SJSA1 (cell line): ENCODE data around the gene C11orf54. TPM values are rescaled to one million over a fixed set of nuclear protein-coding genes. Genes with fewer than 3 reads are reported as not detected.
"Not testable (repeated sequence)": the region's sequence is repeated elsewhere in the genome, so short reads cannot be mapped to it uniquely, and the experiment has no call there.

Experiments
- DNase-seq, 2 experiments: peaks; one replicate each; pipeline ENCODE4 v3.0.0-alpha.2; 2015 to 2020; ENCODE audit warnings: low spot score in 2 of 2, low read depth in 1 of 2
- H3K27ac ChIP-seq: fragments of 250-450 bp; sonication (Bioruptor Pico); 2 replicates; pipeline ENCODE4 v1.5.1; 2020; ENCODE audit warnings: mild to moderate bottlenecking, moderate library complexity
- H3K27me3 ChIP-seq: fragments of 250-450 bp; sonication (Bioruptor Pico); replicated peaks from 2 replicates; pipeline ENCODE4 v1.5.1; 2020; ENCODE audit warnings: mild to moderate bottlenecking, moderate library complexity
- H3K36me3 ChIP-seq: fragments of 250-450 bp; sonication (Bioruptor Pico); 2 replicates; pipeline ENCODE4 v1.5.1; 2020; ENCODE audit warnings: mild to moderate bottlenecking
- H3K4me1 ChIP-seq: fragments of 250-450 bp; sonication (Bioruptor Pico); replicated peaks from 2 replicates; pipeline ENCODE4 v1.6.1; 2021; ENCODE audit warnings: mild to moderate bottlenecking
- H3K4me3 ChIP-seq: fragments of 250-450 bp; sonication (Bioruptor Pico); 2 replicates; pipeline ENCODE4 v1.5.1; 2020; ENCODE audit warnings: mild to moderate bottlenecking
- H3K9me3 ChIP-seq: fragments of 250-450 bp; sonication (Bioruptor Pico); replicated peaks from 2 replicates; pipeline ENCODE4 v1.5.1; 2020; ENCODE audit warnings: mild to moderate bottlenecking
- total RNA-seq: library from RNA; depleted of rRNA; stranded (reverse); fragments of >200 nt; shearing (Covaris generic); gene quantifications from 2 replicates; pipeline ENCODE4 v1.2.3, GENCODE V29; 2014

Gene C11orf54
- total RNA-seq, 1 experiment from 2014 or later = 12.8 TPM

GRCh38 chr11:93740031-93740729, 1.3 kb upstream of the C11orf54 start:
- peak overlapping the region; percentile 73 for H3K4me3 ChIP-seq
- H3K36me3 ChIP-seq = peaks cover 55% of the 10 kb centered on the region
- peak overlapping the region; percentile 89 for H3K27ac ChIP-seq
- no peaks in the 10 kb centered on the region for H3K27me3 ChIP-seq
- H3K9me3 ChIP-seq = no peaks in the 10 kb centered on the region
- peaks cover 16% of the 10 kb centered on the region; the same call in 1 of the 2 replicates for H3K4me1 ChIP-seq
- DNase-seq = peak in 1 of 2 experiments; percentile 11

GRCh38 chr11:93740730-93741093, 760 bp upstream of the C11orf54 start:
- Histone ChIP-seq H3K27me3 (no peaks in the 10 kb centered on the region), H3K9me3 (no peaks in the 10 kb centered on the region), H3K4me3 (peak overlapping the region; percentile 73), H3K36me3 (peaks cover 50% of the 10 kb centered on the region), H3K27ac (peak overlapping the region; percentile 89), H3K4me1 (peaks cover 16% of the 10 kb centered on the region; the same call in 1 of the 2 replicates)
- DNase-seq = peak; percentile 46 to 47

- H3K27ac ChIP-seq = peak overlapping the region; percentile 89
- peaks cover 39% of the 10 kb centered on the region for H3K36me3 ChIP-seq
- no peaks in the 10 kb centered on the region for H3K27me3 ChIP-seq
- no peak for DNase-seq
- H3K4me1 ChIP-seq = peaks cover 16% of the 10 kb centered on the region; the same call in 1 of the 2 replicates
- no peaks in the 10 kb centered on the region for H3K9me3 ChIP-seq
- H3K4me3 ChIP-seq = peak overlapping the region; percentile 73
These were observed 382 bp downstream of the C11orf54 start for GRCh38 chr11:93741882-93742226.

- Histone ChIP-seq H3K9me3 (no peaks in the 10 kb centered on the region), H3K27ac (no peak overlapping the region), H3K27me3 (no peaks in the 10 kb centered on the region), H3K4me1 (peaks cover 14% of the 10 kb centered on the region), H3K36me3 (peaks cover 24% of the 10 kb centered on the region), H3K4me3 (no peak overlapping the region)
- no peak for DNase-seq
These were observed 1.8 kb downstream of the C11orf54 start for GRCh38 chr11:93743291-93743690.

GRCh38 chr11:93744669-93745004, 3.2 kb downstream of the C11orf54 start:
- DNase-seq = no peak
- no peaks in the 10 kb centered on the region for H3K9me3 ChIP-seq
- peaks cover 11% of the 10 kb centered on the region for H3K36me3 ChIP-seq
- peaks cover 8% of the 10 kb centered on the region for H3K4me1 ChIP-seq
- H3K4me3 ChIP-seq = no peak overlapping the region
- H3K27me3 ChIP-seq = no peaks in the 10 kb centered on the region
- H3K27ac ChIP-seq = no peak overlapping the region

GRCh38 chr11:93745005-93745755, 3.7 kb downstream of the C11orf54 start:
- H3K4me3 ChIP-seq, H3K4me1 ChIP-seq, H3K9me3 ChIP-seq, DNase-seq, H3K27ac ChIP-seq, H3K27me3 ChIP-seq, H3K36me3 ChIP-seq: not testable (repeated sequence)

GRCh38 chr11:93746101-93746500, 4.6 kb downstream of the C11orf54 start:
- no peak for DNase-seq
- Histone ChIP-seq H3K36me3 (peaks cover 1% of the 10 kb centered on the region), H3K4me3 (no peak overlapping the region), H3K27me3 (no peaks in the 10 kb centered on the region), H3K27ac (no peak overlapping the region), H3K4me1 (peaks cover 8% of the 10 kb centered on the region; the same call in 1 of the 2 replicates), H3K9me3 (no peaks in the 10 kb centered on the region)

- Histone ChIP-seq H3K36me3 (no peaks in the 10 kb centered on the region), H3K27ac (no peak overlapping the region), H3K9me3 (no peaks in the 10 kb centered on the region), H3K4me3 (no peak overlapping the region), H3K4me1 (peaks cover 8% of the 10 kb centered on the region; the same call in 1 of the 2 replicates), H3K27me3 (no peaks in the 10 kb centered on the region)
- no peak for DNase-seq
These were observed 5.7 kb downstream of the C11orf54 start for GRCh38 chr11:93747122-93747521.

- Histone ChIP-seq H3K4me1 (peaks cover 8% of the 10 kb centered on the region; the same call in 1 of the 2 replicates), H3K4me3 (no peak overlapping the region), H3K27ac (no peak overlapping the region), H3K36me3 (no peaks in the 10 kb centered on the region), H3K27me3 (no peaks in the 10 kb centered on the region), H3K9me3 (no peaks in the 10 kb centered on the region)
- no peak for DNase-seq
These were observed 9.5 kb downstream of the C11orf54 start for GRCh38 chr11:93751001-93751400.

- Histone ChIP-seq H3K4me1 (0 out of 2 replicates have a peak, but pooled peaks cover 3% of the 10 kb centered on the region), H3K27ac (no peak overlapping the region), H3K4me3 (no peak overlapping the region), H3K27me3 (no peaks in the 10 kb centered on the region), H3K9me3 (no peaks in the 10 kb centered on the region), H3K36me3 (no peaks in the 10 kb centered on the region)
- DNase-seq = no peak
These were observed 11.8 kb downstream of the C11orf54 start for GRCh38 chr11:93753241-93753640.

- H3K9me3 ChIP-seq = no peaks in the 10 kb centered on the region
- no peak overlapping the region for H3K27ac ChIP-seq
- H3K4me3 ChIP-seq = no peak overlapping the region
- no peak for DNase-seq
- H3K27me3 ChIP-seq = no peaks in the 10 kb centered on the region
- H3K36me3 ChIP-seq = no peaks in the 10 kb centered on the region
- no peaks in the 10 kb centered on the region for H3K4me1 ChIP-seq
These were observed 15.3 kb downstream of the C11orf54 start for GRCh38 chr11:93756748-93757147.

- Histone ChIP-seq H3K4me1 (no peaks in the 10 kb centered on the region), H3K4me3 (no peak overlapping the region), H3K36me3 (no peaks in the 10 kb centered on the region), H3K9me3 (no peaks in the 10 kb centered on the region), H3K27me3 (no peaks in the 10 kb centered on the region), H3K27ac (no peak overlapping the region)
- DNase-seq = no peak
These were observed 15.8 kb downstream of the C11orf54 start for GRCh38 chr11:93757301-93757700.

GRCh38 chr11:93757924-93758865, 16.7 kb downstream of the C11orf54 start:
- no peaks in the 10 kb centered on the region for H3K9me3 ChIP-seq

More at GRCh38 chr11:93757924-93758865, 16.7 kb downstream of the C11orf54 start:
- Histone ChIP-seq H3K27me3 (no peaks in the 10 kb centered on the region), H3K36me3 (no peaks in the 10 kb centered on the region), H3K27ac (no peak overlapping the region), H3K4me3 (no peak overlapping the region), H3K4me1 (no peaks in the 10 kb centered on the region)
- DNase-seq = no peak
